NCI-H2029 (cell line): Measurements from ENCODE around the gene USHBP1.

Experiments used
- DNase-seq: peaks from one replicate; lab custom pipeline; 2025; lab: John Stamatoyannopoulos, UW

The USHBP1 gene, protein sequence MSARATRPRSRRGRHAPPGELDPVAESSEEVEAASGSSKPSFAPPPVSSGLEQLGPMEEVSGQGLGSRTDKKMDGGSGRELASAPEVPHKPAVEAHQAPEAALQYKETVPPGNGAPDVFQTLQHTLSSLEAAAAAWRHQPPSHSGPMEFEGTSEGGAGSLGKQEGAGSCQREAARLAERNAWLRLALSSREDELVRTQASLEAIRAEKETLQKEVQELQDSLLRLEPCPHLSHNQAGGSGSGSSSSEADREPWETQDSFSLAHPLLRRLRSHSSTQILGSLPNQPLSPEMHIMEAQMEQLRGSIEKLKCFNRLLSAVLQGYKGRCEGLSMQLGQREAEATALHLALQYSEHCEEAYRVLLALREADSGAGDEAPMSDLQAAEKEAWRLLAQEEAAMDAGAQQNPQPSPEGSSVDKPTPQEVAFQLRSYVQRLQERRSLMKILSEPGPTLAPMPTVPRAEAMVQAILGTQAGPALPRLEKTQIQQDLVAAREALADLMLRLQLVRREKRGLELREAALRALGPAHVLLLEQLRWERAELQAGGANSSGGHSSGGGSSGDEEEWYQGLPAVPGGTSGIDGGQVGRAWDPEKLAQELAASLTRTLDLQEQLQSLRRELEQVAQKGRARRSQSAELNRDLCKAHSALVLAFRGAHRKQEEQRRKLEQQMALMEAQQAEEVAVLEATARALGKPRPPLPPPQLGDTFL

GRCh38 chr19:17264641-17264979, at the start of gene USHBP1:
Gene USHBP1, minus strand, starts transcription at chr19:17264745. Its CDS starts 446 bp downstream, at chr19:17264299.
- no peak for DNase-seq

GRCh38 chr19:17314007-17314593, 49.6 kb upstream of the USHBP1 start:
- no peak for DNase-seq

DNA sequence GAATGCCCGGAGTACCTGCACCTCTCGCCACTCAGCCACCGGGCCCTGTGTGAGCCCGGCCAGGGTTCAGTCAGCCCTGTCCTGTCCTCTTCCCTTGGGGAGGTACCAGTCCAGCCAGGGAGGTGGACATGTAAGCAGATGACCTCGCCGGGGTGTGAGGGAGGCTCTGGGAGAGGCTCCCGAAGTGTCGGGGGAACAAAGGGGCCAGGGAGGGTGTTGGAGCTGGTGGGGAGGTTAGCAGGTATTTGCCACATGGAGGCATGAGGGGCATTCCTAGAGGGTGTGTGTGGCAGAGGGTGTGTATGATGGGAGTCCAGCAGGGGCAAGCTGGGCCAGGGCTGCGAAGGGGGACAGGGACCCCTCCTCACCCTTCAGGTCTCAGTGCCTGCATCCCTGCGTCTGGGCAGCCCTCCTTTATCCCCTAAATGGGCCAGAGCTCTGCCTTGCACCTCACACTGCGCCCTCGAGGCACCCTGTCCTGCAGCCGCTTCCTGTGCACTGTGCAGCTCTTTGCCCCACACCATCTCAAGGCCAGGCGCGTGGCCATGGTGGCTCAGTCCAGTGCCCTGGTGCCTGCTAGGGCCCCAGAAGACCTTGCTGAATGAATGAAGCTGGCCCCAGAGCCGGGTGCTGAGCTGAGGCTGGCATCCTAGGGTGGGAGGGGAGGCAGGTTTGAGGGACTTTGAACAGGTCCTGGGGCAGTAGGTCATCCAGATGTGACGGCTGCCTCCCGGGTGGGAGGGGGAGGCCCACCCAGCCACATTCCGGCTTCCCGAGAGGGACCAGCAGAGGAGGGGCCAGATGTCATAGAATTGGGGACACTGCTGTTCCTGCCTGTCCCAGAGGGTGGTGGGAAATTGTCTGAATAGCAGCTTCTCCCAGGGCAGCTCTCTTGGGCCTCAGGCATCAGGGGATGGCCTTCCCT, 47.9 kb upstream of the USHBP1 start:
- no peak for DNase-seq

GRCh38 chr19:17311455-17312188, 47.1 kb upstream of the USHBP1 start:
- DNase-seq: no peak

GRCh38 chr19:17309965-17310461, 45.5 kb upstream of the USHBP1 start:
- no peak for DNase-seq

DNA sequence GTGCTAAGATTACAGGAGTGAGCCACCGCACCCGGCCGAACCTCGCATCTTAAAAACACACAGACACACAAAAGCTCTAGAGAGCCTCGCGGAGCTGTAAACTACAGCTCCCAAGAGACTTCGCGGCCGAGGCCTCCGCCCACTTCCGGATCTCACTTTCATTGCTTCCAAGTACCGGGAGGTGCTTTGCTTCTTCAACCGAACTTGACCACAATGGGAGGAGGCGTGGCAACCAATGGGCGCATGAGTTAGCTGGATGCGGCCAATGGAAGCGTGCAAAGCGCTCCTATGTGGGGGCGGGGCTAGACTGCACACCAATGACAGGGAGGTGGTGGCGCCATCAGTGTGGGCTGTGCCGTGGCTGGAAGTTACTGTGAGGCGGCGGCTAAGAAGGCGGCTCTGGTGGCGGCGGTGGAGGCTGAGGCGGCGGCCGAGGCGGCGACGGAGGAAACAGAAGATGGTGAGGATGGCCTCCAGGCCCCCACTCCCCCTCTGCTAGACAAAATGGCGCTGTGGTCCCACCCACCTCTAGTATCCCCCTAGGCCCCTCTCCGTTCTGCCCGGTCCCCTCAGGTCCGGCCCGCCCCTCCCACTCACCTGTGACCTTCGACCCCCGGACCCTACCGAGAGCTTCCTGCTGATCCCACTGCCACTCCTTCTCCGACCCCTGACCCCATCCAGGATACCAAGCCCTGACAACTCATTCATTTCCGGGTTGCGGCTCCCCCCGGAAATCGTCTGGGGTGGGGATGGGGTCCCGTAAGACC, 44.8 kb upstream of the USHBP1 start, which contains the start of gene DDA1:
Gene DDA1 (plus strand): TSS at position 366 of the 767 bp plus-strand sequence. CDS start 92 bp downstream, at position 458.
- peak; percentile 99 for DNase-seq

DNA sequence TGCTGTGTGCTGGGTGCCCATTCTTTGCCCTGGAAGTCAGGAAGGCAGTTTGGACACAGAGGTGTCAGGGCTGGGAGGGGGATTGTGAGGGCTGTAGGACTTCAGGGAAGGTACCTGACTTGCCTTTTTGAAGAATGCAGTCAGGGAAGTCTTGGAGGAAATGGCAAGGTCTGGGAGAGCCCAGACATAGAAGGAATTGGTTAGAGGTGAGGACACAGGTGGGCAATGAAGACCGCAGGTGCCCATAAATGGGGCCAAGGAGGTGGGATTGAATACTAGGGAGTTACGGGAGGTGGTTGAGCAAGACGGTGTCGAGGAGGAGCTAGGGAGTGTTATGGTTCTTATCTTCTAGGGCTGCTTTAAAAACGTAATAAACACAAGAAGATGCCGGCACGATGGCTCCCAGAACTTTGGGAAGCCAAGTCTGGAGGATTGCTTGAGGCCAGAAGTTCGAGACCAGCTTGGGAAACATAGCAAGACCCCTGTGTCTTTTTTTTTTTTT, 43.4 kb upstream of the USHBP1 start:
- no peak for DNase-seq

- no peak for DNase-seq
Observed at GRCh38 chr19:17306285-17306714, 41.8 kb upstream of the USHBP1 start.

- peak; percentile 99 for DNase-seq
Observed at GRCh38 chr19:17305517-17306284, 41.2 kb upstream of the USHBP1 start, which contains the start of gene MRPL34. Gene MRPL34, plus strand, starts transcription at chr19:17305872. Its CDS starts 21 bp downstream, at chr19:17305893.

DNA sequence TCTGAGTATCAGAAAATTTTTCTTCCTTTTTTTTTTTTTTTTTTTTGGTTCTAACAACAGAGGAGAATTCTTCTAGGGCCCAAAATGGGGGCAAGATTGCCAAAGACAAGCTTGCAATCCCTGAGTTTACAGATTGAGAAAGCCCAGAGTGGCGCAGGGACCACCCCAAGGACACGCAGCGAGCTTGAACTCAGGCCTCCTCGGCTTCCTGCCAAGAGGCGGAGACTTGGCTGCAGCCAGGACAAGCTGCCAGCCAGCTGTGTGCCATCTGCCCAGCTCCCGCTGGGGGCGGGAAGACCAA, 40.6 kb upstream of the USHBP1 start:
- DNase-seq: no peak

DNA sequence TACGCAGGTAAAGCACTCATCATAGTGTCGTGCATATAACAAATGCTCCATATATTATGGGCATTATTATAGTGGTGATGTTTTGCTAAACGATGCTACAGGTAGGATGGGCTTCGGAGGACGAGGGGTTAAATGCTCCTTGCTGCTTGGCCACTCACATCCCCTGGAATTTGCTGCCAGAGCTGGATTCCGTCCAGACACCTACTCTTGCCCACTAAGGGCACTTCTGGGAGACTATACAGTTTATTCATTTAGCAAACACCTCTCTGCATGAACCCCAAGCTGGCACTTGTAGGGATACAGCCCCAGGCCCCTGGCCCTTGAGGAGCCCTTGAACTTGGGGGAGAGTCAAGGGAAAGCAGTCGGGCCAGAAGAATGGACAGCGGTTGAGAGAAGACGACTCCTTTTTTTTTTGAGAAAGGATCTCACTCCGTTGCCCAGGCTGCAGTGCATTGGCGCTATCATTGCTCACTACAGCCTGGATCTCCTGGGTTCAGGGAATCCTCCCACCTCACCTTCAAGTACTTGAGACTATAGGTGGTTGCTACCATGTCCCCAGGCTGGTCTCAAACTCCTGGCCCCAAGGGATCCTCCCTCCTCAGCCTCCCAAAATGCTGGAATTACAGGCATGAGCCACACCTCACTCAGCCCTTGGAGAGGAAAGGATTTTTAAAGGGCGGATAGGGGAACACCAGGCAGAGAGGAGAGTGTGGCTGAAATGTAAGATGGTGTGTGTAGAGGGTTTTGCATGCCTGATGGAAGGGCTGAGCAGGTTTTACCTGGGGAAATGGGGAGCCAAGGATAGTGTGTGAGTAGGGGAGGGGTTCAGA, 40.1 kb upstream of the USHBP1 start:
- no peak for DNase-seq

GRCh38 chr19:17303940-17304267, 39.4 kb upstream of the USHBP1 start:
- no peak for DNase-seq

DNA sequence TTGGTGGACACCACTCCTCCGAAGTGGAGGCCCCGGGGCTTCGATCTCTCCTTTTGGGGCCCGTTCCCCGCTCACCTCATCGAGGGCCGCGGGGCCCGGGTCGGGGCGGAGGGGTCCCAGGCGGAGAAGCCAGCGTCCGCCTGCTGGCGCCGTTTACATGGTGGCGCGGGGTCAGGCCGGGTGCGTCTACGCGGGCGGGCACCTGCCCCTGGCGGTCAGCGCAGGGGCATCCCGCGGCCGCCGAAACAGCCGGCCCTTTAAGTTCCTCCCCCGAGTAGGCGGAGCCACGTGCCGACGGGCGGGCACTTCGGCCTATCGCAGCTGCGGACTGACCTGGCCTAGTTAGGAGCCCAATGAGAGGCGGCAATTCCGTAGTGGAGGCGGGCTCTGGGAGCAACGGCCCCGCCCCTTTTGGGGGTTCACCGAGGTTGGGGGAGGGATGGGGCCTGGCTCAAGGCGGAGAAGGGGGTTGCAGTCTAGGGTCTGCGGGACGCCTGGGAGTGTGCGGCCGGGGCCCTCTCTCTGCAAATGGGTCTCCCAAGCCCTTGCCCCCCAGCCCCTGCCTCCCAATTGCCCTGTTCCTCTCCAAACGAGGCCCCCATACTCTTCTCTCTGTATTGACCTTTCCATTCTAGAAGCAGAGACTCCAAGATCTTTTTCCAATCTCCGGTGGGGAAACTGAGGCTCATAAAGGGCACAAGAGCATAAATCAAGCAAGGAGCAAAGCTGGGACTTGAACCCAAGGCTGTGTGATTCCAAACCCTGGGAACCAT, 38.8 kb upstream of the USHBP1 start, which contains the start of gene ABHD8:
Gene ABHD8 (minus strand): TSS at position 259 of the 773 bp plus-strand sequence. CDS start 1,809 bp downstream, outside the sequence.
- DNase-seq: peak; percentile 91

GRCh38 chr19:17302391-17303166, 38.0 kb upstream of the USHBP1 start:
- DNase-seq: no peak

DNA sequence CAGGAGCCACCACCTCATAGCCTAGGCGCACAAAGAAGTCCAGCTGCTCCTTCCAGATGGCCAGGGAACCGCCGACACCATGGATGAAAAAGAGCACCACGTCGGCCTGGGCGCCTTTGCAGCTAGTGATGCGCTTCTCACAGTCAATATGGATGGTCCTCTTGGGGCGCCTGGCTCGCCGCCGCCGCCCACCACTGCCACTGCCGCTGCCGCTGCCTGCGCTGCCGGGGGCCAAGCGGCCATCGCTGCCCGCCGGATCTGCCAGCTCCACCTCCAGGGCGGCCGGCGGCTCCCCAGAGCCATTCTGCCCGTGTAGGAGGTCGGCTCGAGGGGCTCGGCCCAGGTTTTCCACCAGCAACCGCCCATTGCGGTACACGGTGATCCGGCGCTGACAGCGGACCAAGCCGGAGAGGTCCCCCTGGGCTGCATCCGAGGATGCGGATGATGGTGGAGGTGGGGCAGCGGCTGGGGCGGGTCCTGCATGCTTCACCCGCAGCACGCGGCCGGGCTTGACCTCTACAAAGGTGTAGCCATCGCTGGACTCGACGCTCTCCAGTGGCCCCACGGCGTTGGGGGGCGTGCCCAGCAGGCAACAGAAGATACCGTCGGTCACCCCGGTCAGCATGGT, 36.6 kb upstream of the USHBP1 start:
- no peak for DNase-seq

GRCh38 chr19:17296976-17297375, 32.4 kb upstream of the USHBP1 start:
- no peak for DNase-seq
